CD14-positive monocyte (primary cell): Measurements from ENCODE around the gene SMIM26. TPM values are rescaled to one million over a fixed set of nuclear protein-coding genes. Genes with fewer than 3 reads are reported as not detected.

Experiments
- DNase-seq, 3 donors: peaks; one replicate each; pipeline ENCODE4 v3.0.0-alpha.2; 2011 to 2022
- H2AFZ ChIP-seq: 2 replicates; pipeline ENCODE4 v1.6.0; 2012; ENCODE audit warnings: mild to moderate bottlenecking, low read depth, low read length, inconsistent platforms; ENCODE audit not compliant: insufficient read depth, poor library complexity, severe bottlenecking
- H3K27ac ChIP-seq, 2 donors: 1 replicate in 1 of 2; 2 replicates in 1 of 2; pipeline ENCODE4 v1.5.1; 2012 to 2013; ENCODE audit warnings: low read length in 2 of 2, control low read depth in 1 of 2, inconsistent platforms in 1 of 2, low read depth in 1 of 2, mild to moderate bottlenecking in 1 of 2
- H3K27me3 ChIP-seq, 2 donors: one replicate each; pipeline versions ENCODE4 v1.6.0 to v1.6.1; 2011 to 2013; ENCODE audit warnings: low read length in 2 of 2; ENCODE audit not compliant: control insufficient read depth in 2 of 2, insufficient read depth in 2 of 2
- H3K36me3 ChIP-seq, 2 donors: replicated peaks in 1 of 2; 1 replicate in 1 of 2; 2 replicates in 1 of 2; pipeline versions ENCODE4 v1.5.1 to v1.6.1; 2012 to 2013; ENCODE audit warnings: low read length in 2 of 2, control low read depth in 1 of 2, inconsistent platforms in 1 of 2, mild to moderate bottlenecking in 1 of 2; ENCODE audit not compliant: insufficient read depth in 2 of 2, control insufficient read depth in 1 of 2
- H3K4me1 ChIP-seq, 2 donors: 1 replicate in 1 of 2; 2 replicates in 1 of 2; pipeline versions ENCODE4 v1.5.1 to v1.6.1; 2012 to 2013; ENCODE audit warnings: low read length in 2 of 2, control low read depth in 1 of 2, inconsistent platforms in 1 of 2, mild to moderate bottlenecking in 1 of 2, moderate library complexity in 1 of 2; ENCODE audit not compliant: insufficient read depth in 2 of 2, control insufficient read depth in 1 of 2
- H3K4me2 ChIP-seq: replicated peaks from 2 replicates; pipeline ENCODE3; 2012; ENCODE audit warnings: low read length, moderate library complexity, mild to moderate bottlenecking; ENCODE audit not compliant: poor library complexity, severe bottlenecking; ENCODE audit errors: extremely low read depth
- H3K4me3 ChIP-seq, 3 experiments: fragments of 200-600 bp in 1 of 3; sonication (generic) in 1 of 3; replicated peaks in 1 of 3; 1 replicate in 2 of 3; 2 replicates in 1 of 3; pipeline ENCODE4 v1.5.1; 2011 to 2013; ENCODE audit warnings: low read length in 3 of 3, mild to moderate bottlenecking in 3 of 3, control low read depth in 2 of 3, low read depth in 2 of 3, inconsistent platforms in 1 of 3, moderate library complexity in 1 of 3
- H3K79me2 ChIP-seq: 2 replicates; pipeline ENCODE4 v1.6.0; 2012; ENCODE audit warnings: mild to moderate bottlenecking, control low read depth, inconsistent platforms, low read length, moderate library complexity; ENCODE audit not compliant: insufficient read depth
- H3K9ac ChIP-seq: 2 replicates; pipeline ENCODE4 v1.6.0; 2017; ENCODE audit warnings: low read length, mild to moderate bottlenecking; ENCODE audit not compliant: insufficient read depth, poor library complexity, severe bottlenecking
- H3K9me3 ChIP-seq, 2 donors: replicated peaks in 1 of 2; 1 replicate in 1 of 2; 2 replicates in 1 of 2; pipeline versions ENCODE4 v1.5.1 to v1.6.1; 2012 to 2013; ENCODE audit warnings: low read length in 2 of 2, control low read depth in 1 of 2; ENCODE audit not compliant: control insufficient read depth in 1 of 2, insufficient read depth in 1 of 2
- H4K20me1 ChIP-seq: 2 replicates; pipeline ENCODE4 v1.6.0; 2012; ENCODE audit warnings: mild to moderate bottlenecking, low read length, control low read depth, moderate library complexity; ENCODE audit not compliant: insufficient read depth
- H3K27ac Mint-ChIP-seq, 7 donors: one replicate each; pipeline ENCODE4 v1.8.0; 2020; ENCODE audit warnings: mild to moderate bottlenecking in 7 of 7, mixed read lengths in 7 of 7, moderate library complexity in 6 of 7, inconsistent platforms in 2 of 7
- H3K27me3 Mint-ChIP-seq, 3 donors: one replicate each; pipeline ENCODE4 v1.8.0; 2021 to 2022; ENCODE audit warnings: low read depth in 3 of 3, mild to moderate bottlenecking in 3 of 3, mixed read lengths in 3 of 3, moderate library complexity in 3 of 3, inconsistent platforms in 1 of 3
- H3K36me3 Mint-ChIP-seq, 2 donors: one replicate each; pipeline ENCODE4 v1.8.0; 2020; ENCODE audit warnings: mixed read lengths in 2 of 2, inconsistent platforms in 1 of 2, mild to moderate bottlenecking in 1 of 2
- H3K4me1 Mint-ChIP-seq: one replicate; pipeline ENCODE4 v1.8.0; 2020; ENCODE audit warnings: mild to moderate bottlenecking, mixed read lengths
- H3K4me3 Mint-ChIP-seq, 2 donors: one replicate each; pipeline ENCODE4 v1.8.0; 2020; ENCODE audit warnings: mild to moderate bottlenecking in 2 of 2, mixed read lengths in 2 of 2, moderate library complexity in 1 of 2
- H3K9me3 Mint-ChIP-seq, 7 donors: one replicate each; pipeline ENCODE4 v1.8.0; 2020 to 2022; ENCODE audit warnings: mixed read lengths in 7 of 7, mild to moderate bottlenecking in 6 of 7, moderate library complexity in 6 of 7, inconsistent platforms in 2 of 7
- WGBS: methylation state at CpG from one replicate; pipeline ENCODE4 v1.1.5; 2013; ENCODE audit warnings: missing lambda C conversion rate; ENCODE audit not compliant: insufficient coverage; 5-methylcytosine and 5-hydroxymethylcytosine counted together
- intact Hi-C, 2 donors: fragments of 100-400 bp; cut with micrococcal nuclease; formaldehyde crosslinking; loops; one replicate each; pipeline versions ENCODE4 v1.15.0 to v1.15.1; 2023
- polyA plus RNA-seq, 3 donors: library from polyadenylated mRNA; depleted of rRNA in 1 of 3; unstranded in 2 of 3; stranded (reverse) in 1 of 3; fragments of 300-500 nt in 2 of 3; fragments of >200 nt in 1 of 3; fragmentation: Illumina TruSeq in 2 of 3; gene quantifications; 1 replicate in 2 of 3; 2 replicates in 1 of 3; pipeline ENCODE4 v1.2.3, GENCODE V29; 2012 to 2021
- TF ChIP-seq, protein P1 (sequence below): fragments of 200-600 bp; IDR thresholded peaks from one replicate; pipeline ENCODE4 v1.8.0; 2022; ENCODE audit warnings: antibody characterized with exemption, mild to moderate bottlenecking

SMIM26 gene
- polyA plus RNA-seq, 3 donors: 101 to 206 (median 176) TPM

DNA sequence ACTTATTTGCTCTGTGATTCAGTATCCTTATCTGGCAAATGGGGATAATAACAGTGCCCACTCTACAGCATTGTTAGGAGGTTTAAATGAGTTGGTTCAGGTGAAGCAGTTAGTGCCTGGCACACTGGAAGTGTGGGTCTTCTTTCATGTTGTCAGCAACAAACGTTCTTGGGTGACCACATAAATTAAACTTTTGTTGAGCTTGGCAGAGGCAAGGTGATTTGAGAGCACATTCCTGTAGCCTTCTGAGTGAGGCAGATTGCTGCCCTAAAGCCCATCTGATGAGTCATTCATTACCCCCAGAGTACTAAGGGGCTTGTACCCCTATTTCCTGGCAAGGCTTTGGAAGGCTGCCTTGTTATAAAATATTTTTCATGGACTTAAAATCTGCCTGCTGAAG, 33.7 kb upstream of the SMIM26 start:
- Mint-ChIP-seq H3K36me3 (peaks cover 79 to 90% of the 10 kb centered on the region in 2 donors), H3K27me3 (no peaks in the 10 kb centered on the region), H3K27ac (peak overlapping the region in 2 of 7 donors; percentile 49 to 50), H3K4me3 (no peak overlapping the region), H3K4me1 (no peaks in the 10 kb centered on the region), H3K9me3 (no peaks in the 10 kb centered on the region)
- DNase-seq: no peak
- Histone ChIP-seq H3K79me2 (peaks cover 4% of the 10 kb centered on the region), H3K27ac (no peak overlapping the region), H3K4me1 (no peaks in the 10 kb centered on the region), H3K9ac (no peak overlapping the region), H3K4me3 (no peak overlapping the region), H3K9me3 (no peaks in the 10 kb centered on the region), H3K27me3 (no peaks in the 10 kb centered on the region), H2AFZ (no peak overlapping the region), H3K4me2 (no peak overlapping the region), H4K20me1 (peaks cover 5% of the 10 kb centered on the region), H3K36me3 (peaks cover 82 to 96% of the 10 kb centered on the region in 2 donors)
- TF ChIP-seq, protein P1, sequence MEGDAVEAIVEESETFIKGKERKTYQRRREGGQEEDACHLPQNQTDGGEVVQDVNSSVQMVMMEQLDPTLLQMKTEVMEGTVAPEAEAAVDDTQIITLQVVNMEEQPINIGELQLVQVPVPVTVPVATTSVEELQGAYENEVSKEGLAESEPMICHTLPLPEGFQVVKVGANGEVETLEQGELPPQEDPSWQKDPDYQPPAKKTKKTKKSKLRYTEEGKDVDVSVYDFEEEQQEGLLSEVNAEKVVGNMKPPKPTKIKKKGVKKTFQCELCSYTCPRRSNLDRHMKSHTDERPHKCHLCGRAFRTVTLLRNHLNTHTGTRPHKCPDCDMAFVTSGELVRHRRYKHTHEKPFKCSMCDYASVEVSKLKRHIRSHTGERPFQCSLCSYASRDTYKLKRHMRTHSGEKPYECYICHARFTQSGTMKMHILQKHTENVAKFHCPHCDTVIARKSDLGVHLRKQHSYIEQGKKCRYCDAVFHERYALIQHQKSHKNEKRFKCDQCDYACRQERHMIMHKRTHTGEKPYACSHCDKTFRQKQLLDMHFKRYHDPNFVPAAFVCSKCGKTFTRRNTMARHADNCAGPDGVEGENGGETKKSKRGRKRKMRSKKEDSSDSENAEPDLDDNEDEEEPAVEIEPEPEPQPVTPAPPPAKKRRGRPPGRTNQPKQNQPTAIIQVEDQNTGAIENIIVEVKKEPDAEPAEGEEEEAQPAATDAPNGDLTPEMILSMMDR: no peak
- no CpG with 5 or more reads among the region's 1 CpG for WGBS
- intact Hi-C loops: no loop called here

DNA sequence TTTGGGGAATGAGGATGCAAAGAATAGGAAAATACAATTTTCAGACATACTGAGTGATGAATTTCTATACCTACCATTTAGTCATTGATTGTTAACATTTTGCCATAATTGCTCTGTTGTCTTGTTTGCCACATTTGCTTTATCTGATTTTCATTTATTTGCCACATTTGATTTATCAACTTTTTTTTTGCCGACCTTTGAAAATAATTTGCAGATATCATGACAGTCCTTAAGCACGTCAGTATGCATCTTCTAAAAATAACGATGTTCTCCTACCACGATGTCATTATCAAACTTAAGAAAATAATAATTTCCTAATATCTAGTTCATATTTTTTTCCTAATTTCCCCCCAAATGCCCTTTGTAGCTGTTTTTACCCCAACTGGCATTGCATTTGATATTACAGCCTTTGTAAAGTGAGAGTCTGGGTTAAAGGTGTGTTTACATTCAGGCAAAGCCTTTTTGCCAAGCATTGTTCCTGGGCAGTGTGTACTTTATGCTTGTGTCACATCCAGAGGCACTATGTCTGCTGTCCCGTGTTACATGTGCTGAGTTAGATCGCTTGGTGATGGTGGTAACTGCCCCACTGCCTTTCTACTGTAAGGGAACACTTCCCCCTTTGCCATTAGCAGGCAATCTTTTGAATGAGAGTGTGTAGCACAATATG, 33.1 kb upstream of the SMIM26 start:
- Histone ChIP-seq H3K9ac (no peak overlapping the region), H3K4me2 (no peak overlapping the region), H3K4me3 (no peak overlapping the region), H3K27ac (no peak overlapping the region), H3K27me3 (no peaks in the 10 kb centered on the region), H3K36me3 (peaks cover 79 to 94% of the 10 kb centered on the region in 2 donors), H4K20me1 (peaks cover 5% of the 10 kb centered on the region), H3K4me1 (no peaks in the 10 kb centered on the region), H2AFZ (no peak overlapping the region), H3K9me3 (no peaks in the 10 kb centered on the region), H3K79me2 (peaks cover under 1% of the 10 kb centered on the region)
- H3K4me3 Mint-ChIP-seq: no peak overlapping the region
- no peak for DNase-seq
- WGBS: no CpG with 5 or more reads among the region's 6 CpGs
- intact Hi-C loops: no loop called here
- H3K4me1 Mint-ChIP-seq: no peaks in the 10 kb centered on the region
- H3K36me3 Mint-ChIP-seq: peaks cover 77 to 90% of the 10 kb centered on the region in 2 donors
- H3K27ac Mint-ChIP-seq: peak overlapping the region in 3 of 7 donors; percentile 1 to 61 (median 5)
- no peaks in the 10 kb centered on the region for H3K9me3 Mint-ChIP-seq
- TF ChIP-seq, protein P1: no peak
- peaks cover 0 to 1% (median 0%) of the 10 kb centered on the region in 3 donors for H3K27me3 Mint-ChIP-seq
